WTC11 (cell line): Measurements from ENCODE around the gene GALNT18. TPM values are rescaled to one million over a fixed set of nuclear protein-coding genes. Genes with fewer than 3 reads are reported as not detected.

Source experiments
- ATAC-seq: fragments of 200-7000 bp; cut with Tn5 transposase; 2 replicates; pipeline ENCODE4 v1.10.0; 2021; ENCODE audit warnings: mild to moderate bottlenecking, moderate library complexity
- CTCF ChIA-PET: fragments of 300-600 bp; sonication (Branson Sonifier 250); formaldehyde crosslinking; loops from one replicate; lab custom pipeline; 2021; ENCODE audit warnings: antibody characterized with exemption; lab: Charles Lee
- POLR2A ChIA-PET: fragments of 350-600 bp; sonication (Branson Sonifier 250); formaldehyde crosslinking; loops from one replicate; lab custom pipeline; 2021; ENCODE audit warnings: antibody characterized with exemption; lab: Charles Lee
- DNase-seq: peaks from one replicate; pipeline ENCODE4 v3.0.0; 2021; ENCODE audit warnings: low spot score
- H3K27ac Mint-ChIP-seq: 2 replicates; pipeline ENCODE4 v1.8.0; 2021; ENCODE audit warnings: mixed read lengths
- H3K27me3 Mint-ChIP-seq: 2 replicates; pipeline ENCODE4 v1.8.0; 2021; ENCODE audit warnings: low read depth, mild to moderate bottlenecking, moderate library complexity, mixed read lengths
- H3K36me3 Mint-ChIP-seq: 2 replicates; pipeline ENCODE4 v1.8.0; 2021; ENCODE audit warnings: mixed read lengths
- H3K4me1 Mint-ChIP-seq: 2 replicates; pipeline ENCODE4 v1.8.0; 2022; ENCODE audit warnings: mixed read lengths
- H3K4me3 Mint-ChIP-seq: 2 replicates; pipeline ENCODE4 v1.8.0; 2021; ENCODE audit warnings: mild to moderate bottlenecking, moderate library complexity, mixed read lengths
- H3K9me3 Mint-ChIP-seq: 2 replicates; pipeline ENCODE4 v1.8.0; 2021; ENCODE audit warnings: mixed read lengths
- AR ChIP-seq: fragments of 250-450 bp; sonication (Bioruptor Pico); IDR thresholded peaks from 2 replicates; pipeline ENCODE4 v1.9.0; 2021; ENCODE audit warnings: mild to moderate bottlenecking
- ARID4B ChIP-seq: sonication (generic); formaldehyde crosslinking; IDR thresholded peaks from 2 replicates; pipeline ENCODE4 v1.8.0; 2023; ENCODE audit warnings: missing genetic modification reagents, mild to moderate bottlenecking, borderline replicate concordance
- E2F1 ChIP-seq: sonication (generic); formaldehyde crosslinking; IDR thresholded peaks from 2 replicates; pipeline ENCODE4 v1.8.0; 2022; ENCODE audit warnings: mild to moderate bottlenecking, missing genetic modification reagents
- E2F5 ChIP-seq: sonication (generic); formaldehyde crosslinking; IDR thresholded peaks from 2 replicates; pipeline ENCODE4 v1.8.1; 2022; ENCODE audit warnings: mild to moderate bottlenecking, moderate library complexity, missing genetic modification reagents
- EMX1 ChIP-seq: fragments of 250-450 bp; sonication (Bioruptor Pico); IDR thresholded peaks from 2 replicates; pipeline ENCODE4 v1.8.0; 2021; ENCODE audit warnings: mild to moderate bottlenecking
- ETV6 ChIP-seq: sonication (generic); formaldehyde crosslinking; IDR thresholded peaks from 2 replicates; pipeline ENCODE4 v1.8.1; 2022; ENCODE audit warnings: mild to moderate bottlenecking, missing genetic modification reagents
- FOXK1 ChIP-seq: sonication (generic); formaldehyde crosslinking; IDR thresholded peaks from 2 replicates; pipeline ENCODE4 v1.8.0; 2022; ENCODE audit warnings: mild to moderate bottlenecking, moderate library complexity, missing genetic modification reagents
- GTF2I ChIP-seq: fragments of 250-450 bp; sonication (Bioruptor Pico); conservative IDR thresholded peaks from 2 replicates; pipeline ENCODE4 v1.4.0; 2021; ENCODE audit warnings: mild to moderate bottlenecking
- JAZF1 ChIP-seq: fragments of 250-450 bp; sonication (Bioruptor Pico); IDR thresholded peaks from 2 replicates; pipeline ENCODE4 v1.9.0; 2021; ENCODE audit warnings: moderate library complexity, mild to moderate bottlenecking, inconsistent platforms
- MXD4 ChIP-seq: fragments of 250-450 bp; sonication (Bioruptor Pico); IDR thresholded peaks from 2 replicates; pipeline ENCODE4 v1.8.0; 2021; ENCODE audit warnings: mild to moderate bottlenecking, moderate library complexity, borderline replicate concordance
- NFYB ChIP-seq: sonication (generic); formaldehyde crosslinking; conservative IDR thresholded peaks from 2 replicates; pipeline ENCODE4 v1.8.0; 2022; ENCODE audit warnings: low read depth, missing genetic modification reagents
- PRDM15 ChIP-seq: sonication (generic); formaldehyde crosslinking; IDR thresholded peaks from 2 replicates; pipeline ENCODE4 v1.8.0; 2022; ENCODE audit warnings: missing genetic modification reagents
- SMAD4 ChIP-seq: sonication (generic); formaldehyde crosslinking; IDR thresholded peaks from 2 replicates; pipeline ENCODE4 v1.8.0; 2022; ENCODE audit warnings: mild to moderate bottlenecking, missing genetic modification reagents
- TCF7 ChIP-seq: sonication (generic); formaldehyde crosslinking; IDR thresholded peaks from 2 replicates; pipeline ENCODE4 v1.8.0; 2022; ENCODE audit warnings: mild to moderate bottlenecking, low read depth, missing genetic modification reagents, moderate library complexity
- TEAD1 ChIP-seq: sonication (generic); formaldehyde crosslinking; IDR thresholded peaks from 2 replicates; pipeline ENCODE4 v1.8.0; 2022; ENCODE audit warnings: mild to moderate bottlenecking, missing genetic modification reagents
- ZMAT4 ChIP-seq: fragments of 250-450 bp; sonication (Bioruptor Pico); IDR thresholded peaks from 2 replicates; pipeline ENCODE4 v1.9.0; 2021; ENCODE audit warnings: mild to moderate bottlenecking
- ZNF219 ChIP-seq: sonication (generic); formaldehyde crosslinking; IDR thresholded peaks from 2 replicates; pipeline ENCODE4 v1.8.0; 2023; ENCODE audit warnings: missing genetic modification reagents, mild to moderate bottlenecking, borderline replicate concordance
- ZNF263 ChIP-seq: sonication (generic); formaldehyde crosslinking; IDR thresholded peaks from 2 replicates; pipeline ENCODE4 v1.8.1; 2022; ENCODE audit warnings: low read depth, mild to moderate bottlenecking, moderate library complexity, missing genetic modification reagents
- ZNF423 ChIP-seq: fragments of 250-450 bp; sonication (Bioruptor Pico); IDR thresholded peaks from 2 replicates; pipeline ENCODE4 v2.1.2; 2022; ENCODE audit warnings: mild to moderate bottlenecking, moderate library complexity
- ZNF425 ChIP-seq: fragments of 250-450 bp; sonication (Bioruptor Pico); conservative IDR thresholded peaks from 2 replicates; pipeline ENCODE4 v1.9.0; 2021; ENCODE audit warnings: mild to moderate bottlenecking
- ZNF671 ChIP-seq: fragments of 250-450 bp; sonication (Bioruptor Pico); IDR thresholded peaks from 2 replicates; pipeline ENCODE4 v1.8.0; 2021; ENCODE audit warnings: mild to moderate bottlenecking
- total RNA-seq: library from RNA; stranded (reverse); gene quantifications from 3 replicates; pipeline ENCODE4 v1.2.3, GENCODE V29; 2021

Gene GALNT18
- total RNA-seq, 1 experiment from 2014 or later: 5.0 TPM

- Mint-ChIP-seq H3K9me3 (peaks cover 6% of the 10 kb centered on the region), H3K4me1 (peaks cover 25% of the 10 kb centered on the region), H3K4me3 (no peak overlapping the region), H3K27ac (no peak overlapping the region), H3K36me3 (no peaks in the 10 kb centered on the region), H3K27me3 (peaks cover 34% of the 10 kb centered on the region)
- no peak for ATAC-seq
- no peak for TF ChIP-seq TEAD1 (CRISPR knock-in tag)
- no peak for TF ChIP-seq ZMAT4 (CRISPR knock-in tag)
- no peak for TF ChIP-seq ZNF263
- no peak for TF ChIP-seq FOXK1 (CRISPR knock-in tag)
- no peak for TF ChIP-seq EMX1 (CRISPR knock-in tag)
- no peak for TF ChIP-seq MXD4
- no peak for TF ChIP-seq E2F5 (CRISPR knock-in tag)
- no peak for TF ChIP-seq GTF2I (CRISPR knock-in tag)
- TF ChIP-seq ZNF671 (CRISPR knock-in tag): no peak
- no peak for TF ChIP-seq TCF7 (CRISPR knock-in tag)
- no peak for TF ChIP-seq AR (CRISPR knock-in tag)
- TF ChIP-seq ETV6: no peak
- no peak for DNase-seq
- CTCF ChIA-PET: no interaction called here
- POLR2A ChIA-PET: no interaction called here
These were observed 250.9 kb downstream of the GALNT18 start for GRCh38 chr11:11370962-11371303.

GRCh38 chr11:11370255-11370961, 251.4 kb downstream of the GALNT18 start:
- Mint-ChIP-seq H3K27ac (no peak overlapping the region), H3K27me3 (peaks cover 39% of the 10 kb centered on the region), H3K36me3 (no peaks in the 10 kb centered on the region), H3K4me3 (no peak overlapping the region), H3K4me1 (peaks cover 25% of the 10 kb centered on the region), H3K9me3 (peaks cover 8% of the 10 kb centered on the region)
- ATAC-seq (no peak), DNase-seq (no peak)
- POLR2A ChIA-PET: no interaction called here
- CTCF ChIA-PET: no interaction called here
- TF ChIP-seq JAZF1 (CRISPR knock-in tag) (no peak), NFYB (CRISPR knock-in tag) (no peak), ARID4B (CRISPR knock-in tag) (no peak), ZNF671 (CRISPR knock-in tag) (no peak), E2F1 (CRISPR knock-in tag) (no peak), PRDM15 (no peak), SMAD4 (no peak), ZNF423 (CRISPR knock-in tag) (no peak), ZNF219 (CRISPR knock-in tag) (no peak), ZNF425 (no peak)
